ENCODE results near the gene IFT25. TPM values are rescaled to one million over a fixed set of nuclear protein-coding genes. Genes with fewer than 3 reads are reported as not detected.

IFT25 gene
- polyA plus RNA-seq, 1 donor from 2014 or later, result 106 TPM

DNA sequence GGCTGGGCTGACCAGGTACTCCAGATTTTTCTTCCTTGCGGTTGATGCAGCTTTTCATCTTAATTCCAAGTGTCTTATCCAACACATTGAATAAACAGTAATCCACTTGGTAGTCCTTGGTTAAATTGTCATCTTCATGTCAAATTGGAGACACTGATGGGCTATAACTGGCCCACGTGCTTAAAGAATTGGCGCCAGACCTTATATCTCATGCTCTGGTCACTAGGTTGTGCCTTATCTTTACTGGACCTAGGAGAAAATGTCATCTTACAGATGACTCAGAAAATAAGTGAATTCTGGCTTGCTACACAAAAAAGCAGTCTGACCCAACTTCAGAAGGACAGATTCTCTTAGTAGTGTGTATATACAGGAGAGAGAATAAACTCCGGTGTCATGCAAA lies 16.9 kb upstream of the IFT25 start:
- H3K27ac ChIP-seq (ENCODE audit: low read length), result no peak overlapping the region
- H2AFZ ChIP-seq (ENCODE audit: low read depth, low read length), result no peak overlapping the region
- H3K36me3 ChIP-seq (ENCODE audit: insufficient read depth, low read length), result no peaks in the 10 kb centered on the region
- H3K4me2 ChIP-seq (ENCODE audit: low read length), result no peak overlapping the region
- H3K4me3 ChIP-seq (ENCODE audit: low read length), result no peak overlapping the region
- H3F3A ChIP-seq (ENCODE audit: insufficient read depth, low read length, poor library complexity, severe bottlenecking), result no peaks in the 10 kb centered on the region
- H3K9me2 ChIP-seq (ENCODE audit: insufficient read depth, low read length), result no peaks in the 10 kb centered on the region
- H3K79me2 ChIP-seq (replicated peaks; ENCODE audit: insufficient read depth, low read length), result no peaks in the 10 kb centered on the region
- no peak overlapping the region for H3K9ac ChIP-seq (ENCODE audit: low read length)
- no peaks in the 10 kb centered on the region for H3K9me3 ChIP-seq (ENCODE audit: low read length)
- H4K20me1 ChIP-seq (ENCODE audit: insufficient read depth), result no peaks in the 10 kb centered on the region
- no peaks in the 10 kb centered on the region for H3K27me3 ChIP-seq (ENCODE audit: insufficient read depth, low read depth, low read length)
- TF ChIP-seq SMC3 (conservative IDR thresholded peaks at IDR 0.05; ENCODE audit: poor library complexity), result no peak
- TF ChIP-seq TAF1 (IDR thresholded peaks at IDR 0.05; ENCODE audit: low read depth), result no peak
- TF ChIP-seq EZH2 (IDR thresholded peaks at IDR 0.05; ENCODE audit: borderline replicate concordance, insufficient read depth, low read length, poor library complexity, severe bottlenecking), result no peak
- TF ChIP-seq, protein P1, sequence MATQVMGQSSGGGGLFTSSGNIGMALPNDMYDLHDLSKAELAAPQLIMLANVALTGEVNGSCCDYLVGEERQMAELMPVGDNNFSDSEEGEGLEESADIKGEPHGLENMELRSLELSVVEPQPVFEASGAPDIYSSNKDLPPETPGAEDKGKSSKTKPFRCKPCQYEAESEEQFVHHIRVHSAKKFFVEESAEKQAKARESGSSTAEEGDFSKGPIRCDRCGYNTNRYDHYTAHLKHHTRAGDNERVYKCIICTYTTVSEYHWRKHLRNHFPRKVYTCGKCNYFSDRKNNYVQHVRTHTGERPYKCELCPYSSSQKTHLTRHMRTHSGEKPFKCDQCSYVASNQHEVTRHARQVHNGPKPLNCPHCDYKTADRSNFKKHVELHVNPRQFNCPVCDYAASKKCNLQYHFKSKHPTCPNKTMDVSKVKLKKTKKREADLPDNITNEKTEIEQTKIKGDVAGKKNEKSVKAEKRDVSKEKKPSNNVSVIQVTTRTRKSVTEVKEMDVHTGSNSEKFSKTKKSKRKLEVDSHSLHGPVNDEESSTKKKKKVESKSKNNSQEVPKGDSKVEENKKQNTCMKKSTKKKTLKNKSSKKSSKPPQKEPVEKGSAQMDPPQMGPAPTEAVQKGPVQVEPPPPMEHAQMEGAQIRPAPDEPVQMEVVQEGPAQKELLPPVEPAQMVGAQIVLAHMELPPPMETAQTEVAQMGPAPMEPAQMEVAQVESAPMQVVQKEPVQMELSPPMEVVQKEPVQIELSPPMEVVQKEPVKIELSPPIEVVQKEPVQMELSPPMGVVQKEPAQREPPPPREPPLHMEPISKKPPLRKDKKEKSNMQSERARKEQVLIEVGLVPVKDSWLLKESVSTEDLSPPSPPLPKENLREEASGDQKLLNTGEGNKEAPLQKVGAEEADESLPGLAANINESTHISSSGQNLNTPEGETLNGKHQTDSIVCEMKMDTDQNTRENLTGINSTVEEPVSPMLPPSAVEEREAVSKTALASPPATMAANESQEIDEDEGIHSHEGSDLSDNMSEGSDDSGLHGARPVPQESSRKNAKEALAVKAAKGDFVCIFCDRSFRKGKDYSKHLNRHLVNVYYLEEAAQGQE (IDR thresholded peaks at IDR 0.05; ENCODE audit: borderline replicate concordance), result no peak
- TF ChIP-seq, protein P2, sequence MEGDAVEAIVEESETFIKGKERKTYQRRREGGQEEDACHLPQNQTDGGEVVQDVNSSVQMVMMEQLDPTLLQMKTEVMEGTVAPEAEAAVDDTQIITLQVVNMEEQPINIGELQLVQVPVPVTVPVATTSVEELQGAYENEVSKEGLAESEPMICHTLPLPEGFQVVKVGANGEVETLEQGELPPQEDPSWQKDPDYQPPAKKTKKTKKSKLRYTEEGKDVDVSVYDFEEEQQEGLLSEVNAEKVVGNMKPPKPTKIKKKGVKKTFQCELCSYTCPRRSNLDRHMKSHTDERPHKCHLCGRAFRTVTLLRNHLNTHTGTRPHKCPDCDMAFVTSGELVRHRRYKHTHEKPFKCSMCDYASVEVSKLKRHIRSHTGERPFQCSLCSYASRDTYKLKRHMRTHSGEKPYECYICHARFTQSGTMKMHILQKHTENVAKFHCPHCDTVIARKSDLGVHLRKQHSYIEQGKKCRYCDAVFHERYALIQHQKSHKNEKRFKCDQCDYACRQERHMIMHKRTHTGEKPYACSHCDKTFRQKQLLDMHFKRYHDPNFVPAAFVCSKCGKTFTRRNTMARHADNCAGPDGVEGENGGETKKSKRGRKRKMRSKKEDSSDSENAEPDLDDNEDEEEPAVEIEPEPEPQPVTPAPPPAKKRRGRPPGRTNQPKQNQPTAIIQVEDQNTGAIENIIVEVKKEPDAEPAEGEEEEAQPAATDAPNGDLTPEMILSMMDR (IDR thresholded peaks at IDR 0.05; ENCODE audit: poor library complexity, severe bottlenecking), result no peak
- no peak for TF ChIP-seq MXI1 (conservative IDR thresholded peaks at IDR 0.05; ENCODE audit: poor library complexity, severe bottlenecking)
- no peak for TF ChIP-seq RAD21 (conservative IDR thresholded peaks at IDR 0.05)
- no peak for TF ChIP-seq POLR2AphosphoS5 (IDR thresholded peaks at IDR 0.05)
- TF ChIP-seq EP300 (conservative IDR thresholded peaks at IDR 0.05; ENCODE audit: poor library complexity, severe bottlenecking), result no peak

DNA sequence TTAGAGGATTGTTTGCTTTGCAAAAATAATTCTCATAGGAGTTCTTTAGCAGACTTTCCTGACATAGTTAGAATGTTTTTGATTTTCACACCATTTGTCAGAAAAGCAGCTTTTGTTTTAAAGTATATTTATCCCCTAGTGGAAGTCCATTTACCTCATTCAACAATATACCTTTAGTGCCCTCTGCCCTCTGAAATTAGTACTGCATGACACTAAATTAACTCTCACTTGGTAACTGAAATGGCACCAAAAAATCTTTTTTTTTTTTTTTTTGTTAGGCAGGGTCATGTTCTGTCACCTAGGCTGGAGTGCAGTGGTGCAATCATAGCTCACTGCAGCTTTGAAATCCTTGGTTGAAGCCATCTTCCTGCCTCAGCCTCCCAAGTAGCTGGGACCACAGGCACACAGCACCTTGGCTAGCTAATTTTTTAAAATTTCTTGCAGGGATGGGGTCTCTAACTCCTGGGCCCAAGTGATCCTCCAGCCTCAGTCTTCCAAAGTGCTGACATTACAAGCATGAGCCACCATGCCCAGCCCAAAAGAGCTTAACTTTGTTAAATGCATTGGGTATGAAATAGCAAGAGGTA lies 14.3 kb upstream of the IFT25 start:
- Histone ChIP-seq H3K4me2 (ENCODE audit: low read length) (no peak overlapping the region), H3K27me3 (ENCODE audit: insufficient read depth, low read depth, low read length) (no peaks in the 10 kb centered on the region), H3K9me2 (ENCODE audit: insufficient read depth, low read length) (no peaks in the 10 kb centered on the region), H3F3A (ENCODE audit: insufficient read depth, low read length, poor library complexity, severe bottlenecking) (no peaks in the 10 kb centered on the region), H3K79me2 (replicated peaks; ENCODE audit: insufficient read depth, low read length) (no peaks in the 10 kb centered on the region), H2AFZ (ENCODE audit: low read depth, low read length) (no peak overlapping the region), H4K20me1 (ENCODE audit: insufficient read depth) (no peaks in the 10 kb centered on the region), H3K27ac (ENCODE audit: low read length) (no peak overlapping the region), H3K9me3 (ENCODE audit: low read length) (no peaks in the 10 kb centered on the region), H3K4me3 (ENCODE audit: low read length) (no peak overlapping the region), H3K9ac (ENCODE audit: low read length) (no peak overlapping the region), H3K36me3 (ENCODE audit: insufficient read depth, low read length) (no peaks in the 10 kb centered on the region)
- TF ChIP-seq SMC3 (conservative IDR thresholded peaks at IDR 0.05; ENCODE audit: poor library complexity), result peak; percentile 78
- no peak for TF ChIP-seq EP300 (conservative IDR thresholded peaks at IDR 0.05; ENCODE audit: poor library complexity, severe bottlenecking)
- no peak for TF ChIP-seq EZH2 (IDR thresholded peaks at IDR 0.05; ENCODE audit: borderline replicate concordance, insufficient read depth, low read length, poor library complexity, severe bottlenecking)
- no peak for TF ChIP-seq TAF1 (IDR thresholded peaks at IDR 0.05; ENCODE audit: low read depth)
- TF ChIP-seq, protein P2 (IDR thresholded peaks at IDR 0.05; ENCODE audit: poor library complexity, severe bottlenecking), result peak; percentile 73
- no peak for TF ChIP-seq MXI1 (conservative IDR thresholded peaks at IDR 0.05; ENCODE audit: poor library complexity, severe bottlenecking)
- peak; percentile 69 for TF ChIP-seq RAD21 (conservative IDR thresholded peaks at IDR 0.05)
- no peak for TF ChIP-seq POLR2AphosphoS5 (IDR thresholded peaks at IDR 0.05)
- TF ChIP-seq, protein P1 (IDR thresholded peaks at IDR 0.05; ENCODE audit: borderline replicate concordance), result no peak

All from neural cell (in vitro differentiated cells).